H1 (cell line): Measurements from ENCODE around the gene FANCE. TPM values are rescaled to one million over a fixed set of nuclear protein-coding genes. Genes with fewer than 3 reads are reported as not detected.

Source experiments
- CTCF ChIA-PET: fragments of 300-600 bp; sonication (Branson Sonifier 250); formaldehyde crosslinking; loops from one replicate; lab custom pipeline; 2021; ENCODE audit not compliant: partially characterized antibody; lab: Charles Lee
- POLR2A ChIA-PET: fragments of 300-600 bp; sonication (Branson Sonifier 250); formaldehyde crosslinking; loops from one replicate; lab custom pipeline; 2021; ENCODE audit warnings: inconsistent platforms; ENCODE audit not compliant: partially characterized antibody; lab: Charles Lee
- DNase-seq, 2 experiments: peaks; one replicate each; pipeline versions ENCODE4 v3.0.0 to v3.0.0-alpha.2; 2010 to 2022; ENCODE audit warnings: low spot score in 2 of 2, low read depth in 1 of 2, mixed read lengths in 1 of 2
- FAIRE-seq: peaks from 2 replicates; lab custom pipeline; 2011; peaks lifted over from hg19 to GRCh38; lab: Jason Lieb, UNC
- H2AFZ ChIP-seq: 2 replicates; pipeline ENCODE4 v1.8.1; 2012; ENCODE audit warnings: low read length, inconsistent platforms
- H2AK5ac ChIP-seq: 2 replicates; pipeline ENCODE4 v1.6.1; 2013; ENCODE audit warnings: low read depth, low read length
- H2BK120ac ChIP-seq: replicated peaks from 2 replicates; pipeline ENCODE3; 2013; ENCODE audit warnings: low read depth, low read length, inconsistent platforms
- H2BK12ac ChIP-seq: 2 replicates; pipeline ENCODE4 v1.6.1; 2013; ENCODE audit warnings: low read depth, low read length
- H2BK15ac ChIP-seq: 2 replicates; pipeline ENCODE4 v1.6.1; 2013; ENCODE audit warnings: low read length
- H2BK20ac ChIP-seq: 2 replicates; pipeline ENCODE4 v1.6.1; 2013; ENCODE audit warnings: low read length
- H2BK5ac ChIP-seq: 2 replicates; pipeline ENCODE4 v1.6.1; 2013; ENCODE audit warnings: low read depth, low read length
- H3K14ac ChIP-seq: 2 replicates; pipeline ENCODE4 v1.6.1; 2013; ENCODE audit warnings: inconsistent platforms; ENCODE audit not compliant: insufficient read length
- H3K18ac ChIP-seq: 2 replicates; pipeline ENCODE4 v1.6.1; 2013; ENCODE audit warnings: low read length; ENCODE audit errors: extremely low read depth
- H3K23ac ChIP-seq: 2 replicates; pipeline ENCODE4 v1.6.1; 2013; ENCODE audit warnings: inconsistent platforms; ENCODE audit not compliant: insufficient read length
- H3K23me2 ChIP-seq: 2 replicates; pipeline ENCODE4 v1.6.1; 2013; ENCODE audit warnings: low read depth, low read length
- H3K27ac ChIP-seq: 2 replicates; pipeline ENCODE4 v1.6.1; 2011; ENCODE audit warnings: low read depth, low read length, inconsistent platforms
- H3K27me3 ChIP-seq, 4 experiments: replicated peaks in 1 of 4; 1 replicate in 1 of 4; 2 replicates in 3 of 4; pipeline versions ENCODE4 v1.6.1 to v1.8.1; 2011 to 2013; ENCODE audit warnings: low read length in 3 of 4, mild to moderate bottlenecking in 3 of 4, inconsistent platforms in 2 of 4, mixed read lengths in 2 of 4, moderate library complexity in 1 of 4; ENCODE audit not compliant: control insufficient read depth in 3 of 4, insufficient read depth in 3 of 4; ENCODE audit errors: extremely low read depth in 1 of 4
- H3K36me3 ChIP-seq, 4 experiments: 2 replicates each; pipeline versions ENCODE4 v1.6.1 to v1.8.1; 2011 to 2013; ENCODE audit warnings: mild to moderate bottlenecking in 4 of 4, low read length in 3 of 4, moderate library complexity in 2 of 4, control low read depth in 1 of 4, inconsistent platforms in 1 of 4; ENCODE audit not compliant: insufficient read depth in 4 of 4, control insufficient read depth in 2 of 4
- H3K4ac ChIP-seq: replicated peaks from 2 replicates; pipeline ENCODE3; 2013; ENCODE audit warnings: low read length, low read depth, mixed read lengths, inconsistent platforms; ENCODE audit not compliant: insufficient read length
- H3K4me1 ChIP-seq, 4 experiments: replicated peaks in 1 of 4; 1 replicate in 1 of 4; 2 replicates in 3 of 4; pipeline versions ENCODE4 v1.6.1 to v1.8.1; 2011 to 2013; ENCODE audit warnings: low read length in 3 of 4, inconsistent platforms in 2 of 4, mixed read lengths in 1 of 4; ENCODE audit not compliant: insufficient read depth in 4 of 4, control insufficient read depth in 3 of 4
- H3K4me2 ChIP-seq, 2 experiments: 2 replicates each; pipeline versions ENCODE4 v1.6.1 to v1.8.1; 2011 to 2013; ENCODE audit warnings: low read depth in 2 of 2, low read length in 2 of 2, control low read depth in 1 of 2, inconsistent platforms in 1 of 2, mild to moderate bottlenecking in 1 of 2; ENCODE audit not compliant: insufficient read depth in 1 of 2
- H3K4me3 ChIP-seq, 4 experiments: fragments of 200-600, 300-600 bp in 1 of 4; sonication (generic), shearing (Covaris generic), sonication (Bioruptor Twin) in 1 of 4; 2 replicates each; pipeline versions ENCODE4 v1.5.1 to v1.8.1; 2011 to 2016; ENCODE audit warnings: low read length in 4 of 4, low read depth in 3 of 4, control low read depth in 2 of 4, inconsistent platforms in 2 of 4, mild to moderate bottlenecking in 2 of 4, mixed read lengths in 1 of 4, moderate library complexity in 1 of 4; ENCODE audit not compliant: insufficient read depth in 2 of 4; ENCODE audit errors: extremely low read depth in 1 of 4
- H3K56ac ChIP-seq: replicated peaks from 2 replicates; pipeline ENCODE3; 2013; ENCODE audit warnings: low read depth, mild to moderate bottlenecking, mixed read lengths, low read length, inconsistent platforms; ENCODE audit not compliant: insufficient read length
- H3K79me1 ChIP-seq: 2 replicates; pipeline ENCODE4 v1.6.1; 2013; ENCODE audit warnings: low read depth, low read length, control low read depth
- H3K79me2 ChIP-seq, 2 experiments: 2 replicates each; pipeline versions ENCODE4 v1.6.1 to v1.8.1; 2012 to 2013; ENCODE audit warnings: low read length in 2 of 2, mild to moderate bottlenecking in 2 of 2, inconsistent platforms in 1 of 2; ENCODE audit not compliant: insufficient read depth in 2 of 2, control insufficient read depth in 1 of 2
- H3K9ac ChIP-seq, 4 experiments: replicated peaks in 1 of 4; 1 replicate in 1 of 4; 2 replicates in 3 of 4; pipeline versions ENCODE4 v1.6.1 to v1.8.1; 2011 to 2013; ENCODE audit warnings: low read depth in 3 of 4, low read length in 3 of 4, control low read depth in 2 of 4, mild to moderate bottlenecking in 2 of 4, moderate library complexity in 2 of 4, inconsistent platforms in 1 of 4; ENCODE audit errors: extremely low read depth in 1 of 4
- H3K9me3 ChIP-seq, 2 experiments: 2 replicates each; pipeline versions ENCODE4 v1.6.1 to v1.8.1; 2012 to 2013; ENCODE audit warnings: mild to moderate bottlenecking in 2 of 2, moderate library complexity in 2 of 2, control low read depth in 1 of 2, inconsistent platforms in 1 of 2, low read depth in 1 of 2, low read length in 1 of 2, mixed read lengths in 1 of 2; ENCODE audit not compliant: insufficient read depth in 2 of 2
- H4K20me1 ChIP-seq, 2 experiments: replicated peaks in 1 of 2; 2 replicates each; pipeline versions ENCODE3 to v1.8.1; 2011 to 2013; ENCODE audit warnings: inconsistent platforms in 2 of 2, low read length in 2 of 2, mild to moderate bottlenecking in 1 of 2; ENCODE audit not compliant: insufficient read depth in 2 of 2, control insufficient read depth in 1 of 2
- H4K5ac ChIP-seq: 2 replicates; pipeline ENCODE4 v1.6.1; 2013; ENCODE audit warnings: low read length, low read depth, mixed read lengths, inconsistent platforms; ENCODE audit not compliant: insufficient read length
- H4K8ac ChIP-seq: 2 replicates; pipeline ENCODE4 v1.8.0; 2013; ENCODE audit warnings: mild to moderate bottlenecking, moderate library complexity, low read length, inconsistent platforms; ENCODE audit not compliant: insufficient read depth; ENCODE audit errors: extremely low read depth
- H4K91ac ChIP-seq: replicated peaks from 2 replicates; pipeline ENCODE3; 2013; ENCODE audit warnings: low read length, mixed read lengths, inconsistent platforms; ENCODE audit not compliant: insufficient read length
- CEBPB ChIP-seq: IDR thresholded peaks from 2 replicates; pipeline ENCODE4 v1.6.1; 2012; ENCODE audit warnings: low read depth, low read length
- CTCF ChIP-seq, 3 experiments: IDR thresholded peaks; 1 replicate in 2 of 3; 2 replicates in 1 of 3; pipeline versions ENCODE4 v1.5.1 to v1.6.1; 2011; ENCODE audit warnings: low read length in 3 of 3, mild to moderate bottlenecking in 3 of 3, inconsistent platforms in 2 of 3, low read depth in 1 of 3, moderate library complexity in 1 of 3; ENCODE audit not compliant: insufficient read depth in 1 of 3; ENCODE audit errors: control extremely low read depth in 1 of 3
- EZH2 ChIP-seq: fragments of 200-600 bp; sonication (generic); IDR thresholded peaks from 2 replicates; pipeline ENCODE4 v1.7.1; 2012; ENCODE audit warnings: low read depth, mild to moderate bottlenecking, moderate library complexity, low read length, inconsistent platforms; ENCODE audit not compliant: severe bottlenecking
- NRF1 ChIP-seq: IDR thresholded peaks from 2 replicates; pipeline ENCODE4 v1.6.1; 2011; ENCODE audit warnings: mild to moderate bottlenecking, low read depth, low read length, improper control_type of control experiment
- RFX5 ChIP-seq: IDR thresholded peaks from 2 replicates; pipeline ENCODE4 v1.6.1; 2011; ENCODE audit warnings: low read depth, low read length, improper control_type of control experiment, borderline replicate concordance
- RXRA ChIP-seq: IDR thresholded peaks from 2 replicates; pipeline ENCODE4 v1.6.1; 2011; ENCODE audit warnings: low read depth, mild to moderate bottlenecking, low read length, moderate library complexity; ENCODE audit not compliant: insufficient read depth
- SRF ChIP-seq: IDR thresholded peaks from 2 replicates; pipeline ENCODE4 v1.6.1; 2011; ENCODE audit warnings: mild to moderate bottlenecking, low read depth, low read length, moderate library complexity
- TAF1 ChIP-seq: IDR thresholded peaks from 2 replicates; pipeline ENCODE4 v1.6.1; 2011; ENCODE audit warnings: mild to moderate bottlenecking, low read depth, low read length
- WGBS, 2 experiments: shearing (Covaris generic) in 1 of 2; methylation state at CpG; one replicate each; pipeline versions ENCODE4 v1.1.6 to v1.1.7; 2013 to 2015; ENCODE audit warnings: low lambda C conversion rate in 2 of 2, mixed read lengths in 2 of 2, inconsistent platforms in 1 of 2, low coverage in 1 of 2, missing lambda C conversion rate in 1 of 2; ENCODE audit not compliant: insufficient replicate concordance in 2 of 2, insufficient coverage in 1 of 2, insufficient read length in 1 of 2; ENCODE audit errors: extremely low coverage in 1 of 2, missing lambda C conversion rate in 1 of 2; 5-methylcytosine and 5-hydroxymethylcytosine counted together
- polyA plus RNA-seq, 7 experiments: library from polyadenylated mRNA; depleted of rRNA in 3 of 7; stranded (reverse) in 5 of 7; unstranded in 2 of 7; fragments of >200 nt in 5 of 7; fragments of 200-250 nt in 2 of 7; gene quantifications; 1 replicate in 5 of 7; 2 replicates in 1 of 7; 4 replicates in 1 of 7; pipeline versions ENCODE4 v1.2.1 to v1.2.3, GENCODE V29; 2011 to 2013; ENCODE audit warnings: missing spikeins in 2 of 7, mixed read lengths in 2 of 7
- total RNA-seq: library from RNA; stranded (reverse); fragmentation: NEBNext Ultra II Directional; extraction: Animal tissue kit (Norgen Biotek cat#: 25700); gene quantifications from 2 replicates; pipeline ENCODE4 v1.2.1, GENCODE V29; 2021
- TF ChIP-seq, protein P1 (sequence below): IDR thresholded peaks from 2 replicates; pipeline ENCODE4 v1.6.1; 2011; ENCODE audit warnings: low read depth, mild to moderate bottlenecking, low read length; ENCODE audit not compliant: insufficient read depth
- TF ChIP-seq, protein P2 (sequence below): IDR thresholded peaks from 2 replicates; pipeline ENCODE4 v1.6.1; 2012; ENCODE audit warnings: inconsistent platforms

The FANCE gene
- total and polyA plus RNA-seq, 2 of the 8 experiments (the other 6 are each of a cell fraction or from before 2014, with no cell fraction given): 16.1 to 17.0 TPM

DNA sequence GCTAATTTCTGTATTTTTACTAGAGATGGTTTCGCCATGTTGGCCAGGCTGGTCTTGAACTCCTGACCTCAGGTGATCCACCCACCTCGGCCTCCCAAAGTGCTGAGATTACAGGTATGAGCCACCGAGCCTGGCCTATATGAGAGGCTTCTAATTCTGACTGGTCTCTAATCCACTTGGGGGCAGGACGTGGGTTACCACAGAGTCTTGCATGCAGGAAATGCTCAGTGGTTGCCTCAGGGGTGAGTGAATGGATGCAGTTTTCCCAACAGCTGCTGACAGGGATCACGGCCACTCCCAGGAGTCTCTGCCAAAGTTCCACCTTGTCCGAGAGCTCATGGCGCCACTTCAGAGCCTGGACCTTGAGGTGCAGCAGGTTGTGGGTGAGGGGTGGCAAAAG, 6.4 kb upstream of the FANCE start:
- Histone ChIP-seq H2BK20ac (no peak overlapping the region), H3K79me1 (no peaks in the 10 kb centered on the region), H3K9ac (no peak overlapping the region), H4K20me1 (no peaks in the 10 kb centered on the region), H3K27me3 (no peaks in the 10 kb centered on the region), H2BK120ac (no peak overlapping the region), H2AK5ac (no peak overlapping the region), H3K4me1 (no peaks in the 10 kb centered on the region), H2BK5ac (no peak overlapping the region), H4K8ac (no peak overlapping the region), H3K23me2 (no peaks in the 10 kb centered on the region), H3K14ac (no peak overlapping the region), H2BK15ac (no peak overlapping the region), H2BK12ac (no peak overlapping the region), H3K79me2 (no peaks in the 10 kb centered on the region), H3K4me2 (no peak overlapping the region; a peak in 1 of 4 replicates), H3K9me3 (no peaks in the 10 kb centered on the region), H2AFZ (no peak overlapping the region), H4K91ac (no peak overlapping the region), H3K4ac (no peak overlapping the region), H3K23ac (no peak overlapping the region), H3K18ac (no peak overlapping the region), H3K27ac (no peak overlapping the region), H3K4me3 (no peak overlapping the region), H4K5ac (no peak overlapping the region), H3K36me3 (no peaks in the 10 kb centered on the region), H3K56ac (no peak overlapping the region)
- POLR2A ChIA-PET: interaction anchor here (0.6 kb wide), 1 partner anchor 26 kb away, joined by 3 read pairs; no protein-coding TSS in a partner anchor
- FAIRE-seq (no peak), DNase-seq (no peak)
- CTCF ChIA-PET: interaction anchor here (5.6 to 11.0 kb wide), 5 partner anchors 17 to 149 kb away, joined by 29 to 161 read pairs (median 50); partner anchors contain the start of genes DEF6 and PPARD
- WGBS, 2 experiments: 86% methylated on average over 6 of the region's 7 CpGs; no CpG with 5 or more reads in 1 of the 2 experiments
- TF ChIP-seq NRF1 (no peak), CTCF (IDR thresholded peaks at IDR 0.05; ENCODE audit: control extremely low read depth in 1 of 3, insufficient read depth in 1 of 3, low read depth in 1 of 3, low read length in 3 of 3) (no peak), SRF (no peak), TAF1 (no peak), EZH2 (no peak), RXRA (no peak), RFX5 (no peak), CEBPB (no peak)
- TF ChIP-seq, protein P1, sequence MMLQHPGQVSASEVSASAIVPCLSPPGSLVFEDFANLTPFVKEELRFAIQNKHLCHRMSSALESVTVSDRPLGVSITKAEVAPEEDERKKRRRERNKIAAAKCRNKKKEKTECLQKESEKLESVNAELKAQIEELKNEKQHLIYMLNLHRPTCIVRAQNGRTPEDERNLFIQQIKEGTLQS: no peak
- TF ChIP-seq, protein P2, sequence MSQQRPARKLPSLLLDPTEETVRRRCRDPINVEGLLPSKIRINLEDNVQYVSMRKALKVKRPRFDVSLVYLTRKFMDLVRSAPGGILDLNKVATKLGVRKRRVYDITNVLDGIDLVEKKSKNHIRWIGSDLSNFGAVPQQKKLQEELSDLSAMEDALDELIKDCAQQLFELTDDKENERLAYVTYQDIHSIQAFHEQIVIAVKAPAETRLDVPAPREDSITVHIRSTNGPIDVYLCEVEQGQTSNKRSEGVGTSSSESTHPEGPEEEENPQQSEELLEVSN: no peak
